B cell (primary cell): Measurements from ENCODE around the gene SLC66A1. TPM values are rescaled to one million over a fixed set of nuclear protein-coding genes. Genes with fewer than 3 reads are reported as not detected.

Experiments
- ATAC-seq: fragments of 200-7000 bp; cut with Tn5 transposase; one replicate; pipeline ENCODE4 v1.10.0; 2021; ENCODE audit warnings: low read depth, mild to moderate bottlenecking, moderate number of reproducible peaks, moderate library complexity
- CTCF ChIA-PET: fragments of 350-600 bp; sonication (Branson Sonifier 250); formaldehyde crosslinking; loops from one replicate; lab custom pipeline; 2021; ENCODE audit warnings: antibody characterized with exemption, inconsistent platforms; lab: Charles Lee
- POLR2A ChIA-PET: fragments of 350-600 bp; sonication (Branson Sonifier 250); formaldehyde crosslinking; loops from one replicate; lab custom pipeline; 2021; ENCODE audit warnings: antibody characterized with exemption; lab: Charles Lee
- DNase-seq: peaks from one replicate; pipeline ENCODE4 v3.0.0; 2013
- H2AFZ ChIP-seq: 2 replicates; pipeline ENCODE4 v1.6.1; 2012; ENCODE audit warnings: mild to moderate bottlenecking, low read depth, low read length; ENCODE audit not compliant: insufficient read depth, poor library complexity, severe bottlenecking
- H3K27ac ChIP-seq, 2 donors: 1 replicate in 1 of 2; 2 replicates in 1 of 2; pipeline ENCODE4 v1.5.1; 2012 to 2013; ENCODE audit warnings: low read length in 2 of 2, mild to moderate bottlenecking in 2 of 2, moderate library complexity in 1 of 2
- H3K27me3 ChIP-seq, 4 experiments: fragments of 200-600 bp in 1 of 4; sonication (generic) in 1 of 4; replicated peaks in 1 of 4; 1 replicate in 2 of 4; 2 replicates in 2 of 4; pipeline versions ENCODE4 v1.6.1 to v1.7.0; 2013 to 2016; ENCODE audit warnings: low read length in 3 of 4, mild to moderate bottlenecking in 2 of 4, mixed read lengths in 1 of 4, moderate library complexity in 1 of 4; ENCODE audit not compliant: insufficient read depth in 4 of 4, control insufficient read depth in 3 of 4; ENCODE audit errors: control extremely low read depth in 1 of 4
- H3K36me3 ChIP-seq, 2 experiments: replicated peaks in 1 of 2; 1 replicate in 1 of 2; 2 replicates in 1 of 2; pipeline versions ENCODE4 v1.6.1 to v1.7.1; 2013; ENCODE audit warnings: low read length in 1 of 2; ENCODE audit not compliant: insufficient read depth in 2 of 2, control insufficient read depth in 1 of 2; ENCODE audit errors: control extremely low read depth in 1 of 2, extremely low read depth in 1 of 2
- H3K4me1 ChIP-seq, 2 donors: fragments of 200-600 bp in 1 of 2; sonication (generic) in 1 of 2; 1 replicate in 1 of 2; 2 replicates in 1 of 2; pipeline versions ENCODE4 v1.5.1 to v1.6.1; 2013 to 2017; ENCODE audit warnings: low read length in 2 of 2; ENCODE audit not compliant: control insufficient read depth in 2 of 2, insufficient read depth in 2 of 2
- H3K4me2 ChIP-seq: replicated peaks from 2 replicates; pipeline ENCODE3; 2012; ENCODE audit warnings: mild to moderate bottlenecking, low read depth, low read length; ENCODE audit not compliant: poor library complexity, severe bottlenecking
- H3K4me3 ChIP-seq, 5 experiments: fragments of 200-600 bp in 1 of 5; sonication (generic) in 1 of 5; 1 replicate in 3 of 5; 2 replicates in 2 of 5; pipeline versions ENCODE4 v1.5.1 to v1.7.0; 2011 to 2016; ENCODE audit warnings: low read length in 4 of 5, mild to moderate bottlenecking in 4 of 5, low read depth in 2 of 5, control low read depth in 1 of 5, moderate library complexity in 1 of 5; ENCODE audit not compliant: insufficient read depth in 1 of 5; ENCODE audit errors: control extremely low read depth in 1 of 5, extremely low read depth in 1 of 5
- H3K79me2 ChIP-seq: fragments of 200-600 bp; sonication (generic); one replicate; pipeline ENCODE4 v1.6.0; 2016; ENCODE audit warnings: low read length; ENCODE audit not compliant: control insufficient read depth, insufficient read depth
- H3K9ac ChIP-seq: fragments of 200-600 bp; sonication (generic); 2 replicates; pipeline ENCODE4 v1.6.1; 2017; ENCODE audit warnings: mild to moderate bottlenecking, low read length, moderate library complexity
- H3K9me3 ChIP-seq, 3 donors: one replicate each; pipeline versions ENCODE4 v1.6.1 to v1.7.1; 2013; ENCODE audit warnings: low read length in 2 of 3; ENCODE audit not compliant: control insufficient read depth in 2 of 3, insufficient read depth in 1 of 3; ENCODE audit errors: control extremely low read depth in 1 of 3
- H4K20me1 ChIP-seq: 2 replicates; pipeline ENCODE4 v1.6.0; 2012; ENCODE audit warnings: mild to moderate bottlenecking, low read length; ENCODE audit not compliant: insufficient read depth, control insufficient read depth, poor library complexity, severe bottlenecking
- H3K27ac Mint-ChIP-seq: one replicate; pipeline ENCODE4 v1.8.0; 2021; ENCODE audit warnings: mixed read lengths
- H3K27me3 Mint-ChIP-seq: one replicate; pipeline ENCODE4 v1.8.0; 2021; ENCODE audit warnings: mixed read lengths
- H3K4me1 Mint-ChIP-seq: one replicate; pipeline ENCODE4 v1.8.0; 2021; ENCODE audit warnings: mixed read lengths
- H3K4me3 Mint-ChIP-seq: one replicate; pipeline ENCODE4 v1.8.0; 2021; ENCODE audit warnings: mixed read lengths
- H3K9me3 Mint-ChIP-seq: one replicate; pipeline ENCODE4 v1.8.0; 2022; ENCODE audit warnings: mixed read lengths; ENCODE audit not compliant: insufficient read depth
- EZH2 ChIP-seq: IDR thresholded peaks from 2 replicates; pipeline ENCODE4 v1.6.1; 2012; ENCODE audit warnings: borderline replicate concordance, low read depth, mild to moderate bottlenecking, moderate library complexity, low read length; ENCODE audit not compliant: insufficient read depth, poor library complexity, severe bottlenecking
- WGBS: methylation state at CpG from one replicate; pipeline ENCODE4 v1.1.5; 2013; ENCODE audit warnings: missing lambda C conversion rate; ENCODE audit not compliant: insufficient coverage; 5-methylcytosine and 5-hydroxymethylcytosine counted together
- intact Hi-C: fragments of 100-400 bp; cut with micrococcal nuclease; formaldehyde crosslinking; loops from one replicate; pipeline ENCODE4 v1.10.0; 2022
- polyA plus RNA-seq: library from polyadenylated mRNA; depleted of rRNA; stranded (reverse); fragments of >200 nt; gene quantifications from 2 replicates; pipeline ENCODE4 v1.2.3, GENCODE V29; 2012
- total RNA-seq, 2 donors: library from RNA; stranded (reverse); fragments of 120-200 nt in 1 of 2; gene quantifications; 1 replicate in 1 of 2; 2 replicates in 1 of 2; pipeline versions ENCODE4 v1.2.3 to v1.2.4, GENCODE V29; 2013 to 2022
- TF ChIP-seq, protein P1 (sequence below): fragments of 200-600 bp; IDR thresholded peaks from one replicate; pipeline ENCODE4 v1.8.0; 2022; ENCODE audit warnings: antibody characterized with exemption, mild to moderate bottlenecking

The SLC66A1 gene
- total and polyA plus RNA-seq, 2 donors (not counting 1 experiment from before 2014, with no cell fraction given): 24.4 to 26.8 TPM

DNA sequence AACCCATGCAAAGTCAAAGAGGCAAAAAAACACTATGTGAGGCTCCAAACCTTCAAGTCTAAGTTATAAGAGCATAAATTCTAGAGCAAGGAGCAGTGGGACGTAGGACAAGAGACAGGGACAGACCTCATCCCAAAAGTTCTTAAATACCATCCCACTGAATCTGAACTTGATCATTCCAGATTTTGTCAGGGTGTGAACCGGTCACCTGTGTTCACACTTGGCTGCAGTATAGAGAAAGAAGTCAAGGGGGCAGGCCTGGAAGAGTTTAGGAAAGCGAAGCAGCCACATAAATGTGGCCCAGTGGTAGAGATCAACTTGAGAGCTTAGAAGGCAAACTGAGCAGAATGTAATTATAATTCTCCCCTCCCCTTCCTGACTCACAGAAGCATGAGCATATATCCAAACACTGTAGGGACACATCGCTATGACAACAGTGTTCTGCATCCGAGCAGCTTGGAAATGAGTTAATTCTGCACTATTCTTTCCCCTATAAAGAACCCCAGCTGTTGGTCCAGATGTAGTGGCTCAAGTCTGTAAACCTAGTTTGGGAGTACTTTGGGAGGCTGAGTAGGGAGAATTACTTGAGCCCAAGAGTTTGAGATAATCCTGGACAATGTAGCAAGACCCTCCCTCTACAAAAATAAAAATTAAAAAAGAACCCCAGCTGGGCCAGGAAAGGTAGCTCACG lies 2.9 kb upstream of the SLC66A1 start:
- peaks cover 6% of the 10 kb centered on the region for H4K20me1 ChIP-seq
- peaks cover 12% of the 10 kb centered on the region for H3K79me2 ChIP-seq
- TF ChIP-seq EZH2: no peak
- TF ChIP-seq, protein P1, sequence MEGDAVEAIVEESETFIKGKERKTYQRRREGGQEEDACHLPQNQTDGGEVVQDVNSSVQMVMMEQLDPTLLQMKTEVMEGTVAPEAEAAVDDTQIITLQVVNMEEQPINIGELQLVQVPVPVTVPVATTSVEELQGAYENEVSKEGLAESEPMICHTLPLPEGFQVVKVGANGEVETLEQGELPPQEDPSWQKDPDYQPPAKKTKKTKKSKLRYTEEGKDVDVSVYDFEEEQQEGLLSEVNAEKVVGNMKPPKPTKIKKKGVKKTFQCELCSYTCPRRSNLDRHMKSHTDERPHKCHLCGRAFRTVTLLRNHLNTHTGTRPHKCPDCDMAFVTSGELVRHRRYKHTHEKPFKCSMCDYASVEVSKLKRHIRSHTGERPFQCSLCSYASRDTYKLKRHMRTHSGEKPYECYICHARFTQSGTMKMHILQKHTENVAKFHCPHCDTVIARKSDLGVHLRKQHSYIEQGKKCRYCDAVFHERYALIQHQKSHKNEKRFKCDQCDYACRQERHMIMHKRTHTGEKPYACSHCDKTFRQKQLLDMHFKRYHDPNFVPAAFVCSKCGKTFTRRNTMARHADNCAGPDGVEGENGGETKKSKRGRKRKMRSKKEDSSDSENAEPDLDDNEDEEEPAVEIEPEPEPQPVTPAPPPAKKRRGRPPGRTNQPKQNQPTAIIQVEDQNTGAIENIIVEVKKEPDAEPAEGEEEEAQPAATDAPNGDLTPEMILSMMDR: no peak
- H3K9me3 Mint-ChIP-seq: no peaks in the 10 kb centered on the region
- H3K4me3 ChIP-seq: no peak overlapping the region
- H3K36me3 ChIP-seq: peaks cover 0 to 35% of the 10 kb centered on the region in 2 experiments
- no peak overlapping the region for H3K27ac Mint-ChIP-seq
- H2AFZ ChIP-seq: no peak overlapping the region
- peaks cover 26 to 29% of the 10 kb centered on the region in 2 donors for H3K4me1 ChIP-seq
- POLR2A ChIA-PET: no interaction called here
- CTCF ChIA-PET: no interaction called here
- no peak for DNase-seq
- H3K9ac ChIP-seq: no peak overlapping the region
- H3K27me3 Mint-ChIP-seq: no peaks in the 10 kb centered on the region
- ATAC-seq: no peak
- 80% methylated on average over 3 of the region's 6 CpGs for WGBS
- H3K4me2 ChIP-seq: no peak overlapping the region
- no peaks in the 10 kb centered on the region for H3K27me3 ChIP-seq
- H3K9me3 ChIP-seq: no peaks in the 10 kb centered on the region
- no peak overlapping the region for H3K27ac ChIP-seq
- intact Hi-C loops: no loop called here
- H3K4me1 Mint-ChIP-seq: peaks cover 30% of the 10 kb centered on the region
- H3K4me3 Mint-ChIP-seq: peak overlapping the region; percentile 3

DNA sequence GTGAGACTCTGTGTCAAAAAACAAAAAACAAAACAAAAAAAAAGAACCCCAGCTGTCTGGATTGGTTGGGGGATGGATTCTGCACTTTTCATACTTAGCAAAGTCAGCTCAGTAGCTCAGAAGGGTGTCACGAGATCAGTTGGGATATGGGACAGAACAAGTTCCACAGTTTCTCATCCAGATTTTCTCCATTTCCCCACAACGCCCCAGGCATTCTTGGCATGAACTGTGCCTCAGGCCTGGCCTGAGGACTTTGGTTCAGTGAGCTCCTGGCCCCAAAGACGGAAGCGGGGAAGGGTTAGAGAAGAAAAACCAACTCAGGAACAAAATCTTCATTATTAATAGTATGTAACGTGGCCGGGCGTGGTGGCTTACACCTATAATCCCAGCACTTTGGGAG lies 2.1 kb upstream of the SLC66A1 start:
- POLR2A ChIA-PET: no interaction called here
- Mint-ChIP-seq H3K27ac (peak overlapping the region; percentile 37), H3K9me3 (no peaks in the 10 kb centered on the region), H3K4me1 (peaks cover 38% of the 10 kb centered on the region), H3K27me3 (no peaks in the 10 kb centered on the region), H3K4me3 (peak overlapping the region; percentile 45)
- H3K4me2 ChIP-seq: no peak overlapping the region
- H3K9ac ChIP-seq: no peak overlapping the region
- H2AFZ ChIP-seq: no peak overlapping the region
- CTCF ChIA-PET: no interaction called here
- H3K4me1 ChIP-seq: peaks cover 34 to 37% of the 10 kb centered on the region in 2 donors
- WGBS: 100% methylated on average over 2 of the region's 7 CpGs
- H3K9me3 ChIP-seq: no peaks in the 10 kb centered on the region
- intact Hi-C loops: loop anchor here (5.0 kb wide), 1 partner anchor 167 kb away; no protein-coding TSS in a partner anchor
- ATAC-seq (no peak), DNase-seq (peak; percentile 5)
- no peak overlapping the region for H3K4me3 ChIP-seq
- TF ChIP-seq, protein P1: no peak
- TF ChIP-seq EZH2: no peak
- H3K27ac ChIP-seq: no peak overlapping the region
- H4K20me1 ChIP-seq: peaks cover 6% of the 10 kb centered on the region
- H3K79me2 ChIP-seq: peaks cover 12% of the 10 kb centered on the region
- H3K27me3 ChIP-seq: no peaks in the 10 kb centered on the region
- H3K36me3 ChIP-seq: peaks cover 0 to 27% of the 10 kb centered on the region in 2 experiments
